Measurements from ENCODE around the gene SPAG8. TPM values are rescaled to one million over a fixed set of nuclear protein-coding genes. Genes with fewer than 3 reads are reported as not detected.

SPAG8 gene
- polyA plus RNA-seq, 2 donors, result 0.52 to 0.57 TPM

- H3K27me3 ChIP-seq (ENCODE audit: control insufficient read depth in 1 of 2, insufficient read depth in 2 of 2, low read length in 2 of 2), result no peaks in the 10 kb centered on the region
- H3K4me1 ChIP-seq (ENCODE audit: control insufficient read depth in 2 of 2, insufficient read depth in 2 of 2, low read length in 1 of 2), result peaks cover 3% of the 10 kb centered on the region in 2 donors
- H3K27ac ChIP-seq (ENCODE audit: low read depth in 2 of 2, low read length in 1 of 2), result peak overlapping the region; percentile 93 to 98
- no peaks in the 10 kb centered on the region for H3K9me3 ChIP-seq (ENCODE audit: control insufficient read depth in 2 of 2, insufficient read depth in 1 of 2, low read depth in 1 of 2, low read length in 1 of 2)
- WGBS, 2 donors, result 6 to 7% methylated on average over 29 of the region's 29 CpGs
- H3K4me3 ChIP-seq (ENCODE audit: low read depth in 1 of 2, low read length in 2 of 2), result peak overlapping the region; percentile 83 to 84
- peaks cover 0 to 3% of the 10 kb centered on the region in 2 donors for H3K36me3 ChIP-seq (ENCODE audit: control insufficient read depth in 2 of 2, insufficient read depth in 2 of 2, low read length in 1 of 2)
These were observed 2.2 kb upstream of the SPAG8 start for GRCh38 chr9:35814106-35814840.

- WGBS, 2 donors, result 71 to 84% methylated on average over 10 of the region's 10 CpGs
- H3K36me3 ChIP-seq (ENCODE audit: control insufficient read depth in 2 of 2, insufficient read depth in 2 of 2, low read length in 1 of 2), result peaks cover 0 to 3% of the 10 kb centered on the region in 2 donors
- H3K4me1 ChIP-seq (ENCODE audit: control insufficient read depth in 2 of 2, insufficient read depth in 2 of 2, low read length in 1 of 2), result peaks cover 3% of the 10 kb centered on the region in 2 donors
- H3K4me3 ChIP-seq (ENCODE audit: low read depth in 1 of 2, low read length in 2 of 2), result no peak overlapping the region
- H3K27ac ChIP-seq (ENCODE audit: low read depth in 2 of 2, low read length in 1 of 2), result peak overlapping the region in 1 of 2 donors; percentile 34
- H3K9me3 ChIP-seq (ENCODE audit: control insufficient read depth in 2 of 2, insufficient read depth in 1 of 2, low read depth in 1 of 2, low read length in 1 of 2), result no peaks in the 10 kb centered on the region
- no peaks in the 10 kb centered on the region for H3K27me3 ChIP-seq (ENCODE audit: control insufficient read depth in 1 of 2, insufficient read depth in 2 of 2, low read length in 2 of 2)
These were observed 1.5 kb upstream of the SPAG8 start for GRCh38 chr9:35813434-35814105.

DNA sequence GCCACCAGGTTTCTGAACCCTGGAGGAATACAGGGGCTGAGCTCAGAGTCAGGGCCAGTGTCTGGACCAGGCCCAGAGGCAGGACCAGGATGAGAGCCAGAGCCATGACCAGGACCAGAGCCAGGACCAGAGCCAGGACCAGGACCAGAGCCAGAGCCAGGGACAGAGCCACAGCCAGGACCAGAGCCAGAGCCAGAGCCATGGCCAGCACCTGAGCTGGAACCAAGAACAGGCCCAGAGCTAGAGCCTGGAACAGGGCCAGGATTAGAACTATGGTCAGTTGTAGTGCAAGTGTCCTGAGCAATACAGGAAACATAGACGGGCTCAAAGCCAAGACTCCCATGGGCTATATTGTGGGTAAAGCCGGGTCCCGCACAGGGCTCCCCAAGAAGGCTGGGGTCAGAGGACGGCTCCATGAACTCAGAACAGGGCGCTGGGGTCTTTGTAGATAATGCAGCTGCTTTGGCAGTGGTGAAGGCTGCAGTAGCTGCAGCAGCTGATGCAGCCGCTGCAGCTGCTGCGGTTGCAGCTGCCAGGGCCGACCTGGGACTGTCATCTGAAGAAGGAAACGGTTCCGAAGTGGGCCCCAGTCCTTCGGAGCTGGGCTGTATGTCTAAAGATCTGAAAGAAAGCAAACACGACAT is 559 bp downstream of the SPAG8 start:
- peaks cover 3% of the 10 kb centered on the region in 2 donors for H3K4me1 ChIP-seq (ENCODE audit: control insufficient read depth in 2 of 2, insufficient read depth in 2 of 2, low read length in 1 of 2)
- H3K27me3 ChIP-seq (ENCODE audit: control insufficient read depth in 1 of 2, insufficient read depth in 2 of 2, low read length in 2 of 2), result no peaks in the 10 kb centered on the region
- peaks cover under 1 to 3% of the 10 kb centered on the region in 2 donors for H3K36me3 ChIP-seq (ENCODE audit: control insufficient read depth in 2 of 2, insufficient read depth in 2 of 2, low read length in 1 of 2)
- H3K9me3 ChIP-seq (ENCODE audit: control insufficient read depth in 2 of 2, insufficient read depth in 1 of 2, low read depth in 1 of 2, low read length in 1 of 2), result no peaks in the 10 kb centered on the region
- no peak overlapping the region for H3K27ac ChIP-seq (ENCODE audit: low read depth in 2 of 2, low read length in 1 of 2)
- H3K4me3 ChIP-seq (ENCODE audit: low read depth in 1 of 2, low read length in 2 of 2), result peak overlapping the region; percentile 5 to 25
- WGBS, 2 donors, result 12% methylated on average over 12 of the region's 12 CpGs

GRCh38 chr9:35810122-35810521 is 1.9 kb downstream of the SPAG8 start:
- no peak overlapping the region for H3K4me3 ChIP-seq (ENCODE audit: low read depth in 1 of 2, low read length in 2 of 2)
- WGBS, 2 donors, result 89 to 91% methylated on average over 7 of the region's 7 CpGs
- no peak overlapping the region for H3K27ac ChIP-seq (ENCODE audit: low read depth in 2 of 2, low read length in 1 of 2)
- H3K36me3 ChIP-seq (ENCODE audit: control insufficient read depth in 2 of 2, insufficient read depth in 2 of 2, low read length in 1 of 2), result peaks cover 3 to 4% of the 10 kb centered on the region in 2 donors
- H3K27me3 ChIP-seq (ENCODE audit: control insufficient read depth in 1 of 2, insufficient read depth in 2 of 2, low read length in 2 of 2), result no peaks in the 10 kb centered on the region
- no peaks in the 10 kb centered on the region for H3K9me3 ChIP-seq (ENCODE audit: control insufficient read depth in 2 of 2, insufficient read depth in 1 of 2, low read depth in 1 of 2, low read length in 1 of 2)
- peaks cover 3% of the 10 kb centered on the region in 2 donors for H3K4me1 ChIP-seq (ENCODE audit: control insufficient read depth in 2 of 2, insufficient read depth in 2 of 2, low read length in 1 of 2)

- WGBS, 2 donors, result 89 to 92% methylated on average over 9 of the region's 9 CpGs
- Histone ChIP-seq H3K27me3 (ENCODE audit: control insufficient read depth in 1 of 2, insufficient read depth in 2 of 2, low read length in 2 of 2) (no peaks in the 10 kb centered on the region), H3K4me1 (ENCODE audit: control insufficient read depth in 2 of 2, insufficient read depth in 2 of 2, low read length in 1 of 2) (peaks cover 0 to 3% of the 10 kb centered on the region in 2 donors), H3K9me3 (ENCODE audit: control insufficient read depth in 2 of 2, insufficient read depth in 1 of 2, low read depth in 1 of 2, low read length in 1 of 2) (no peaks in the 10 kb centered on the region), H3K27ac (ENCODE audit: low read depth in 2 of 2, low read length in 1 of 2) (no peak overlapping the region), H3K4me3 (ENCODE audit: low read depth in 1 of 2, low read length in 2 of 2) (no peak overlapping the region), H3K36me3 (ENCODE audit: control insufficient read depth in 2 of 2, insufficient read depth in 2 of 2, low read length in 1 of 2) (peaks cover 3 to 4% of the 10 kb centered on the region in 2 donors)
These were observed 3.6 kb downstream of the SPAG8 start for GRCh38 chr9:35808433-35808832.

GRCh38 chr9:35806101-35806500 is 6.0 kb downstream of the SPAG8 start:
- Histone ChIP-seq H3K9me3 (ENCODE audit: control insufficient read depth in 2 of 2, insufficient read depth in 1 of 2, low read depth in 1 of 2, low read length in 1 of 2) (no peaks in the 10 kb centered on the region), H3K36me3 (ENCODE audit: control insufficient read depth in 2 of 2, insufficient read depth in 2 of 2, low read length in 1 of 2) (peaks cover 3 to 4% of the 10 kb centered on the region in 2 donors), H3K27ac (ENCODE audit: low read depth in 2 of 2, low read length in 1 of 2) (no peak overlapping the region), H3K4me3 (ENCODE audit: low read depth in 1 of 2, low read length in 2 of 2) (no peak overlapping the region), H3K27me3 (ENCODE audit: control insufficient read depth in 1 of 2, insufficient read depth in 2 of 2, low read length in 2 of 2) (no peaks in the 10 kb centered on the region), H3K4me1 (ENCODE audit: control insufficient read depth in 2 of 2, insufficient read depth in 2 of 2, low read length in 1 of 2) (no peaks in the 10 kb centered on the region)
- 97 to 98% methylated on average over 8 of the region's 8 CpGs for WGBS, 2 donors

GRCh38 chr9:35801328-35802128 is 10.5 kb downstream of the SPAG8 start:
- WGBS, 2 donors, result 88 to 90% methylated on average over 13 of the region's 13 CpGs
- Histone ChIP-seq H3K9me3 (ENCODE audit: control insufficient read depth in 2 of 2, insufficient read depth in 1 of 2, low read depth in 1 of 2, low read length in 1 of 2) (no peaks in the 10 kb centered on the region), H3K27me3 (ENCODE audit: control insufficient read depth in 1 of 2, insufficient read depth in 2 of 2, low read length in 2 of 2) (no peaks in the 10 kb centered on the region), H3K4me1 (ENCODE audit: control insufficient read depth in 2 of 2, insufficient read depth in 2 of 2, low read length in 1 of 2) (no peaks in the 10 kb centered on the region), H3K4me3 (ENCODE audit: low read depth in 1 of 2, low read length in 2 of 2) (no peak overlapping the region), H3K27ac (ENCODE audit: low read depth in 2 of 2, low read length in 1 of 2) (no peak overlapping the region), H3K36me3 (ENCODE audit: control insufficient read depth in 2 of 2, insufficient read depth in 2 of 2, low read length in 1 of 2) (peaks cover 0 to 7% of the 10 kb centered on the region in 2 donors)

DNA sequence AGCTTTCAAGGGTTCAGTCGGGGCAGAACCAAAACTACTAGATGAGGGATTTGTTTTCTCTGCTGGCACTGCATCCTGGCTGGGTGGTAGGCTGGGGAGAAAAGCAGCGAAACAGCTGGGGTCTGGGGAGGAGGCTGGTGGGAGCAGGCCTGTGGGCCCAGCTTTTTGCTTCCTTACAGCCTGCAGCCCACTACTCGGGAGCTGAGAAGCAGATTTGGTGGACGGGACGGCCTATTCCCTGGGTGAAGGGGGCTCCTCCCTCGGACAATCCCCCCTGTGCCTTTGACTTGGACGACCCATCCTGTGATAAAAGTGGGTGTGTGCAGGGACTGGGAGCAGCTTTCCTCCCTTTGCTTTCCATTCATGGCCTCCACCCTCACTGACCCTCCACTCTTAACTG is 11.5 kb downstream of the SPAG8 start:
- Histone ChIP-seq H3K36me3 (ENCODE audit: control insufficient read depth in 2 of 2, insufficient read depth in 2 of 2, low read length in 1 of 2) (peaks cover 0 to 3% of the 10 kb centered on the region in 2 donors), H3K27me3 (ENCODE audit: control insufficient read depth in 1 of 2, insufficient read depth in 2 of 2, low read length in 2 of 2) (no peaks in the 10 kb centered on the region), H3K9me3 (ENCODE audit: control insufficient read depth in 2 of 2, insufficient read depth in 1 of 2, low read depth in 1 of 2, low read length in 1 of 2) (no peaks in the 10 kb centered on the region), H3K4me3 (ENCODE audit: low read depth in 1 of 2, low read length in 2 of 2) (no peak overlapping the region), H3K4me1 (ENCODE audit: control insufficient read depth in 2 of 2, insufficient read depth in 2 of 2, low read length in 1 of 2) (no peaks in the 10 kb centered on the region), H3K27ac (ENCODE audit: low read depth in 2 of 2, low read length in 1 of 2) (no peak overlapping the region)
- WGBS, 2 donors, result 85 to 89% methylated on average over 7 of the region's 7 CpGs
